ACHN (cell line): ENCODE results near the gene ST6GALNAC5.

Experiments used
- DNase-seq: peaks from one replicate; pipeline ENCODE4 v3.0.0-alpha.2; 2015
- in situ Hi-C: cut with HindIII; loops from 2 replicates; pipeline ENCODE4 v1.10.0; 2017; ENCODE audit warnings: low sequenced_read_pairs, low pct_ligation_motif_present, low pct_unique_long_range_greater_than_20kb

Gene ST6GALNAC5

GRCh38 chr1:76925825-76926224 lies 58.5 kb downstream of the ST6GALNAC5 start:
- DNase-seq: no peak
- in situ Hi-C loops: no loop called here

- DNase-seq: no peak
- in situ Hi-C loops: no loop called here
These were observed 61.2 kb downstream of the ST6GALNAC5 start for GRCh38 chr1:76928522-76928921.

GRCh38 chr1:76929136-76929535 lies 61.9 kb downstream of the ST6GALNAC5 start:
- in situ Hi-C loops: no loop called here
- no peak for DNase-seq

- no peak for DNase-seq
- in situ Hi-C loops: no loop called here
These were observed 66.9 kb downstream of the ST6GALNAC5 start for GRCh38 chr1:76933847-76934815.

GRCh38 chr1:76938304-76938703 lies 71.0 kb downstream of the ST6GALNAC5 start:
- DNase-seq: no peak
- in situ Hi-C loops: no loop called here

- peak; percentile 71 for DNase-seq
- in situ Hi-C loops: no loop called here
These were observed 72.0 kb downstream of the ST6GALNAC5 start for GRCh38 chr1:76939050-76939816.

GRCh38 chr1:76939817-76940216 lies 72.5 kb downstream of the ST6GALNAC5 start:
- in situ Hi-C loops: no loop called here
- no peak for DNase-seq

- in situ Hi-C loops: no loop called here
These were observed 73.5 kb downstream of the ST6GALNAC5 start for GRCh38 chr1:76940571-76941335.

GRCh38 chr1:76942549-76942948 lies 75.3 kb downstream of the ST6GALNAC5 start:
- no peak for DNase-seq
- in situ Hi-C loops: no loop called here

More at GRCh38 chr1:76940571-76941335, 73.5 kb downstream of the ST6GALNAC5 start:
- DNase-seq: no peak

- peak; percentile 21 for DNase-seq
- in situ Hi-C loops: no loop called here
These were observed 77.7 kb downstream of the ST6GALNAC5 start for GRCh38 chr1:76944942-76945341.

GRCh38 chr1:76948846-76949245 lies 81.6 kb downstream of the ST6GALNAC5 start:
- in situ Hi-C loops: no loop called here
- no peak for DNase-seq

- in situ Hi-C loops: no loop called here
- peak; percentile 16 for DNase-seq
These were observed 82.2 kb downstream of the ST6GALNAC5 start for GRCh38 chr1:76949503-76949902.

GRCh38 chr1:76950306-76950705 lies 83.0 kb downstream of the ST6GALNAC5 start:
- DNase-seq: no peak
- in situ Hi-C loops: no loop called here

- in situ Hi-C loops: no loop called here
- no peak for DNase-seq
These were observed 83.9 kb downstream of the ST6GALNAC5 start for GRCh38 chr1:76951153-76951552.

- in situ Hi-C loops: no loop called here
These were observed 88.4 kb downstream of the ST6GALNAC5 start for GRCh38 chr1:76955652-76956051.

GRCh38 chr1:76957961-76958360 lies 90.7 kb downstream of the ST6GALNAC5 start:
- no peak for DNase-seq
- in situ Hi-C loops: no loop called here

More at GRCh38 chr1:76955652-76956051, 88.4 kb downstream of the ST6GALNAC5 start:
- DNase-seq: no peak

GRCh38 chr1:76958828-76959227 lies 91.5 kb downstream of the ST6GALNAC5 start:
- DNase-seq: no peak
- in situ Hi-C loops: no loop called here

- in situ Hi-C loops: no loop called here
- DNase-seq: no peak
These were observed 92.3 kb downstream of the ST6GALNAC5 start for GRCh38 chr1:76959556-76959955.
